GM12878 (cell line): ENCODE results near the gene NAP1L4. TPM values are rescaled to one million over a fixed set of nuclear protein-coding genes. Genes with fewer than 3 reads are reported as not detected.

Source experiments
- ATAC-seq: fragments of 200-7000 bp; cut with Tn5 transposase; 3 replicates; pipeline ENCODE4 v1.9.1; 2020; ENCODE audit warnings: mild to moderate bottlenecking, moderate library complexity
- BruUV-seq: library from RNA; stranded (reverse); fragments of 400-500 nt; replicated peaks from 2 replicates; lab custom pipeline; 2021; lab: Mats Ljungman, UMichigan
- CTCF ChIA-PET: fragments of 300-600 bp; sonication (Branson Sonifier 250); formaldehyde crosslinking; extraction: SDS; loops from one replicate; lab custom pipeline; 2021; ENCODE audit warnings: inconsistent platforms; lab: Yijun Ruan, JAX
- POLR2A ChIA-PET: fragments of 350-600 bp; formaldehyde crosslinking; extraction: SDS; loops from one replicate; lab custom pipeline; 2021; ENCODE audit warnings: inconsistent platforms; lab: Charles Lee
- RAD21 ChIA-PET: fragments of 300-600 bp; sonication (Branson Sonifier 250); formaldehyde crosslinking; loops from one replicate; lab custom pipeline; 2023; ENCODE audit warnings: antibody characterized with exemption; ENCODE audit not compliant: unreplicated experiment; lab: Charles Lee
- SMC1A ChIA-PET: fragments of 300-600 bp; sonication (Branson Sonifier 250); formaldehyde crosslinking; loops from one replicate; lab custom pipeline; 2023; ENCODE audit not compliant: unreplicated experiment, uncharacterized antibody; lab: Charles Lee
- DNase-seq: peaks from one replicate; pipeline ENCODE4 v3.0.0-alpha.2; 2011; ENCODE audit warnings: low read depth, low spot score
- FAIRE-seq: peaks from 3 replicates; lab custom pipeline; 2011; peaks lifted over from hg19 to GRCh38; lab: Jason Lieb, UNC
- H2AFZ ChIP-seq: 2 replicates; pipeline ENCODE4 v1.6.0; 2011; ENCODE audit warnings: low read depth, low read length, control low read depth; ENCODE audit not compliant: control insufficient read depth
- H3K27ac ChIP-seq: 2 replicates; pipeline ENCODE4 v1.5.1; 2011; ENCODE audit warnings: control low read depth; ENCODE audit not compliant: control insufficient read depth, insufficient read depth
- H3K27me3 ChIP-seq, 2 experiments: replicated peaks in 1 of 2; 2 replicates each; pipeline versions ENCODE4 v1.6.0 to v1.6.1; 2011; ENCODE audit warnings: low read length in 1 of 2; ENCODE audit not compliant: control insufficient read depth in 2 of 2, insufficient read depth in 2 of 2
- H3K36me3 ChIP-seq, 2 experiments: 2 replicates each; pipeline ENCODE4 v1.5.1; 2011; ENCODE audit warnings: low read length in 1 of 2; ENCODE audit not compliant: control insufficient read depth in 2 of 2, insufficient read depth in 2 of 2
- H3K4me1 ChIP-seq: 2 replicates; pipeline ENCODE4 v1.6.1; 2011; ENCODE audit warnings: mild to moderate bottlenecking, low read length, moderate library complexity, mixed read lengths; ENCODE audit not compliant: control insufficient read depth, insufficient read depth
- H3K4me2 ChIP-seq: 2 replicates; pipeline ENCODE4 v1.6.0; 2011; ENCODE audit warnings: control low read depth; ENCODE audit not compliant: control insufficient read depth, insufficient read depth
- H3K4me3 ChIP-seq: fragments of 200-600 bp; sonication (generic); 2 replicates; pipeline ENCODE4 v1.5.1; 2016
- H3K79me2 ChIP-seq: 2 replicates; pipeline ENCODE4 v1.6.0; 2011; ENCODE audit warnings: low read length; ENCODE audit not compliant: control insufficient read depth, insufficient read depth
- H3K9ac ChIP-seq: 2 replicates; pipeline ENCODE4 v1.8.0; 2011; ENCODE audit warnings: low read length, control low read depth, mixed read lengths; ENCODE audit not compliant: control insufficient read depth, insufficient read depth
- H3K9me3 ChIP-seq: replicated peaks from 3 replicates; pipeline ENCODE4 v1.5.1; 2011; ENCODE audit warnings: mild to moderate bottlenecking, low read length; ENCODE audit not compliant: control insufficient read depth, insufficient read depth
- H4K20me1 ChIP-seq: 2 replicates; pipeline ENCODE4 v1.6.0; 2011; ENCODE audit not compliant: control insufficient read depth, insufficient read depth
- BMI1 ChIP-seq: fragments of 450-650 bp; IDR thresholded peaks from 2 replicates; pipeline ENCODE4 v1.6.1; 2016; ENCODE audit warnings: mild to moderate bottlenecking, moderate library complexity, borderline replicate concordance
- CBX3 ChIP-seq: fragments of 200-600 bp; sonication (generic); IDR thresholded peaks from 2 replicates; pipeline ENCODE4 v1.6.1; 2016; ENCODE audit warnings: low read depth, borderline replicate concordance
- MEF2A ChIP-seq: IDR thresholded peaks from 2 replicates; pipeline ENCODE4 v1.6.1; 2011; ENCODE audit warnings: low read depth, mild to moderate bottlenecking, low read length, moderate library complexity; ENCODE audit not compliant: insufficient read depth
- MXI1 ChIP-seq: fragments of 150-350 bp; IDR thresholded peaks from 2 replicates; pipeline ENCODE4 v1.6.1; 2011; ENCODE audit warnings: low read depth, mild to moderate bottlenecking, inconsistent platforms, low read length, improper control_type of control experiment
- MYC ChIP-seq: IDR thresholded peaks from 2 replicates; pipeline ENCODE4 v1.6.1; 2011; ENCODE audit warnings: mild to moderate bottlenecking, low read length, moderate library complexity, inconsistent platforms; ENCODE audit not compliant: insufficient read depth, insufficient replicate concordance, insufficient read length, severe bottlenecking
- RUNX3 ChIP-seq: IDR thresholded peaks from 2 replicates; pipeline ENCODE4 v1.6.1; 2012; ENCODE audit warnings: low read length, inconsistent platforms
- WGBS: methylation state at CpG from one replicate; pipeline ENCODE4 v1.1.6; 2016; ENCODE audit warnings: low lambda C conversion rate; ENCODE audit not compliant: insufficient replicate concordance, insufficient coverage; ENCODE audit errors: missing lambda C conversion rate; 5-methylcytosine and 5-hydroxymethylcytosine counted together
- in situ Hi-C: fragments of 300-500 bp; cut with MboI; formaldehyde crosslinking; loops from 9 replicates; pipeline ENCODE4 v1.14.3; 2018; ENCODE audit warnings: mixed read lengths
- intact Hi-C: fragments of 100-400 bp; cut with micrococcal nuclease; formaldehyde crosslinking; loops from one replicate; pipeline ENCODE4 v1.14.2; 2022; ENCODE audit not compliant: unreplicated experiment
- polyA plus RNA-seq, 11 experiments: library from polyadenylated mRNA; depleted of rRNA in 4 of 11; unstranded in 6 of 11; stranded (reverse) in 5 of 11; fragments of >200 nt; fragmentation: Nextera tagmentation in 4 of 11; fragmentation: Illumina TruSeq in 1 of 11; extraction: Ambion mirVana in 4 of 11; extraction: Trizol in 1 of 11; gene quantifications; 1 replicate in 1 of 11; 2 replicates in 10 of 11; pipeline versions ENCODE4 v1.2.1 to v1.2.3, GENCODE V29; 2011 to 2016; ENCODE audit warnings: inconsistent platforms in 2 of 11, missing spikeins in 2 of 11, low read depth in 1 of 11
- total RNA-seq, 4 experiments: library from RNA; depleted of rRNA in 3 of 4; stranded (reverse); fragments of >200 nt in 3 of 4; fragmentation: Illumina TruSeq in 1 of 4; extraction: Trizol in 1 of 4; gene quantifications; 2 replicates each; pipeline versions ENCODE4 v1.2.1 to v1.2.3, GENCODE V29; 2013 to 2021
- TF ChIP-seq, protein P1 (sequence below): fragments of 450-650 bp; formaldehyde crosslinking; IDR thresholded peaks from 2 replicates; pipeline ENCODE4 v1.4.0; 2020; ENCODE audit warnings: mild to moderate bottlenecking, moderate library complexity
- TF ChIP-seq, protein P2 (sequence below): fragments of 450-650 bp; IDR thresholded peaks from 2 replicates; pipeline ENCODE4 v1.6.1; 2016; ENCODE audit warnings: mild to moderate bottlenecking

NAP1L4 gene
- total and polyA plus RNA-seq, 10 of the 15 experiments (the other 5 are each of a cell fraction or from before 2014, with no cell fraction given) = 24.8 to 198 (median 114) TPM

DNA sequence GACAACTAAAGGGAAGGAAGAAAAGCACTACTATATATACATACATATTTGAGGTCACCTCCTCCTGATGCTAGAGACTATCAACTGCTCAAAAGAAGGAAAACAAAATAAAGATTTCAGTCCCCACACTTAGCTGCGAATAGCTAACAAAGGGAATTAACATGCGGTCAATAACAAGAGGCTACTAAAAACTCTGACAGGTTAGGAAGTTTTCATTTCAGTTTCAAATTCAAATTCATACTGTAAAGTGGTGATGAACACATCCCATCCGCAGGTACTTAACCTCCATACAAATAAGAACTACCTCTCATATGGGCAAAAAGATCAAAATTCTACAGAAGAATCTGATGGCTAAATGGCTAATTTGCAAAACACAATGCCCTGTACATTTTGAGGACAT lies 2.6 kb downstream of the NAP1L4 start:
- Histone ChIP-seq H3K79me2 (peaks cover 74% of the 10 kb centered on the region), H2AFZ (no peak overlapping the region), H3K36me3 (peaks cover 0 to 8% of the 10 kb centered on the region in 2 experiments; a peak in 3 of 4 replicates), H3K4me2 (peak overlapping the region; percentile 96), H3K27ac (peak overlapping the region; percentile 64), H3K9me3 (no peaks in the 10 kb centered on the region), H3K27me3 (no peaks in the 10 kb centered on the region), H3K4me3 (peak overlapping the region; percentile 97), H3K4me1 (peaks cover 6% of the 10 kb centered on the region), H3K9ac (peak overlapping the region; percentile 56), H4K20me1 (peaks cover 6% of the 10 kb centered on the region; the same call in 1 of the 2 replicates)
- in situ Hi-C loops = no loop called here
- FAIRE-seq (peak; percentile 31), DNase-seq (no peak), ATAC-seq (peak; percentile 6; the same call in 1 of the 3 replicates)
- no peak for TF ChIP-seq BMI1
- TF ChIP-seq MXI1 = 0 out of 2 replicates have a peak, but pooled peaks have one; percentile 1
- TF ChIP-seq MEF2A = no peak
- peak; percentile 69 for TF ChIP-seq RUNX3
- TF ChIP-seq CBX3 = no peak
- TF ChIP-seq, protein P1, sequence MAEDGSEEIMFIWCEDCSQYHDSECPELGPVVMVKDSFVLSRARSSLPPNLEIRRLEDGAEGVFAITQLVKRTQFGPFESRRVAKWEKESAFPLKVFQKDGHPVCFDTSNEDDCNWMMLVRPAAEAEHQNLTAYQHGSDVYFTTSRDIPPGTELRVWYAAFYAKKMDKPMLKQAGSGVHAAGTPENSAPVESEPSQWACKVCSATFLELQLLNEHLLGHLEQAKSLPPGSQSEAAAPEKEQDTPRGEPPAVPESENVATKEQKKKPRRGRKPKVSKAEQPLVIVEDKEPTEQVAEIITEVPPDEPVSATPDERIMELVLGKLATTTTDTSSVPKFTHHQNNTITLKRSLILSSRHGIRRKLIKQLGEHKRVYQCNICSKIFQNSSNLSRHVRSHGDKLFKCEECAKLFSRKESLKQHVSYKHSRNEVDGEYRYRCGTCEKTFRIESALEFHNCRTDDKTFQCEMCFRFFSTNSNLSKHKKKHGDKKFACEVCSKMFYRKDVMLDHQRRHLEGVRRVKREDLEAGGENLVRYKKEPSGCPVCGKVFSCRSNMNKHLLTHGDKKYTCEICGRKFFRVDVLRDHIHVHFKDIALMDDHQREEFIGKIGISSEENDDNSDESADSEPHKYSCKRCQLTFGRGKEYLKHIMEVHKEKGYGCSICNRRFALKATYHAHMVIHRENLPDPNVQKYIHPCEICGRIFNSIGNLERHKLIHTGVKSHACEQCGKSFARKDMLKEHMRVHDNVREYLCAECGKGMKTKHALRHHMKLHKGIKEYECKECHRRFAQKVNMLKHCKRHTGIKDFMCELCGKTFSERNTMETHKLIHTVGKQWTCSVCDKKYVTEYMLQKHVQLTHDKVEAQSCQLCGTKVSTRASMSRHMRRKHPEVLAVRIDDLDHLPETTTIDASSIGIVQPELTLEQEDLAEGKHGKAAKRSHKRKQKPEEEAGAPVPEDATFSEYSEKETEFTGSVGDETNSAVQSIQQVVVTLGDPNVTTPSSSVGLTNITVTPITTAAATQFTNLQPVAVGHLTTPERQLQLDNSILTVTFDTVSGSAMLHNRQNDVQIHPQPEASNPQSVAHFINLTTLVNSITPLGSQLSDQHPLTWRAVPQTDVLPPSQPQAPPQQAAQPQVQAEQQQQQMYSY (CRISPR knock-in tag) = no peak
- no peak for TF ChIP-seq MYC
- TF ChIP-seq, protein P2, sequence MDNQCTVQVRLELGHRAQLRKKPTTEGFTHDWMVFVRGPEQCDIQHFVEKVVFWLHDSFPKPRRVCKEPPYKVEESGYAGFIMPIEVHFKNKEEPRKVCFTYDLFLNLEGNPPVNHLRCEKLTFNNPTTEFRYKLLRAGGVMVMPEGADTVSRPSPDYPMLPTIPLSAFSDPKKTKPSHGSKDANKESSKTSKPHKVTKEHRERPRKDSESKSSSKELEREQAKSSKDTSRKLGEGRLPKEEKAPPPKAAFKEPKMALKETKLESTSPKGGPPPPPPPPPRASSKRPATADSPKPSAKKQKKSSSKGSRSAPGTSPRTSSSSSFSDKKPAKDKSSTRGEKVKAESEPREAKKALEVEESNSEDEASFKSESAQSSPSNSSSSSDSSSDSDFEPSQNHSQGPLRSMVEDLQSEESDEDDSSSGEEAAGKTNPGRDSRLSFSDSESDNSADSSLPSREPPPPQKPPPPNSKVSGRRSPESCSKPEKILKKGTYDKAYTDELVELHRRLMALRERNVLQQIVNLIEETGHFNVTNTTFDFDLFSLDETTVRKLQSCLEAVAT = 0 out of 2 replicates have a peak, but pooled peaks have one; percentile 36
- ChIA-PET RAD21 (interaction anchor here (0.8 to 4.8 kb wide), 8 partner anchors 9 to 602 kb away, joined by 3 to 42 read pairs (median 8); no protein-coding TSS in a partner anchor), SMC1A (interaction anchor here (0.7 to 3.1 kb wide), 18 partner anchors 9 to 102 kb away, joined by 3 to 29 read pairs (median 6); partner anchors contain the start of gene CARS1), POLR2A (interaction anchor here (0.6 to 3.3 kb wide), 10 partner anchors 8 to 62 kb away, joined by 3 to 34 read pairs (median 4); no protein-coding TSS in a partner anchor), CTCF (interaction anchor here (0.6 to 3.6 kb wide), 14 partner anchors 9 to 820 kb away, joined by 3 to 30 read pairs (median 4); no protein-coding TSS in a partner anchor)
- intact Hi-C loops = no loop called here
- 0% methylated on average over 3 of the region's 3 CpGs for WGBS
- no TSS peak for BruUV-seq
